Measurements from ENCODE around the gene RAB31. TPM values are rescaled to one million over a fixed set of nuclear protein-coding genes. Genes with fewer than 3 reads are reported as not detected.
A peak's percentile ranks its signal among the peaks of the same experiment; 100 is the strongest.
"Not testable (repeated sequence)": the region's sequence is repeated elsewhere in the genome, so short reads cannot be mapped to it uniquely, and the experiment has no call there.

RAB31 gene
- total RNA-seq, 1 experiment from 2014 or later = 48.0 TPM

GRCh38 chr18:9758624-9759075, 50.5 kb downstream of the RAB31 start:
- DNase-seq (ENCODE audit: low spot score) = no peak

GRCh38 chr18:9760641-9761040, 52.5 kb downstream of the RAB31 start:
- no peak for DNase-seq (ENCODE audit: low spot score)

- no peak for DNase-seq (ENCODE audit: low spot score)
Observed at GRCh38 chr18:9762526-9762925, 54.4 kb downstream of the RAB31 start.

GRCh38 chr18:9763157-9763556, 55.1 kb downstream of the RAB31 start:
- no peak for DNase-seq (ENCODE audit: low spot score)

- no peak for DNase-seq (ENCODE audit: low spot score)
Observed at GRCh38 chr18:9764011-9764481, 55.9 kb downstream of the RAB31 start.

- DNase-seq (ENCODE audit: low spot score) = no peak
Observed at GRCh38 chr18:9765501-9765900, 57.4 kb downstream of the RAB31 start.

GRCh38 chr18:9766076-9766481, 58.0 kb downstream of the RAB31 start:
- no peak for DNase-seq (ENCODE audit: low spot score)

- no peak for DNase-seq (ENCODE audit: low spot score)
Observed at GRCh38 chr18:9766740-9767139, 58.6 kb downstream of the RAB31 start.

- DNase-seq (ENCODE audit: low spot score) = not testable (repeated sequence)
Observed at GRCh38 chr18:9768071-9768691, 60.1 kb downstream of the RAB31 start.

GRCh38 chr18:9770111-9770510, 62.0 kb downstream of the RAB31 start:
- not testable (repeated sequence) for DNase-seq (ENCODE audit: low spot score)

- peak; percentile 39 for DNase-seq (ENCODE audit: low spot score)
Observed at GRCh38 chr18:9771261-9771976, 63.3 kb downstream of the RAB31 start.

- no peak for DNase-seq (ENCODE audit: low spot score)
Observed at GRCh38 chr18:9771977-9772660, 64.0 kb downstream of the RAB31 start.

GRCh38 chr18:9772847-9773677, 65.0 kb downstream of the RAB31 start:
- no peak for DNase-seq (ENCODE audit: low spot score)

GRCh38 chr18:9774150-9774549, 66.0 kb downstream of the RAB31 start:
- DNase-seq (ENCODE audit: low spot score) = no peak

GRCh38 chr18:9775178-9775577, 67.1 kb downstream of the RAB31 start:
- no peak for DNase-seq (ENCODE audit: low spot score)

- DNase-seq (ENCODE audit: low spot score) = peak; percentile 26
Observed at GRCh38 chr18:9779630-9780029, 71.5 kb downstream of the RAB31 start.

GRCh38 chr18:9782073-9782857, 74.2 kb downstream of the RAB31 start:
- peak; percentile 94 for DNase-seq (ENCODE audit: low spot score)

GRCh38 chr18:9786631-9787030, 78.5 kb downstream of the RAB31 start:
- DNase-seq (ENCODE audit: low spot score) = no peak

- no peak for DNase-seq (ENCODE audit: low spot score)
Observed at GRCh38 chr18:9787036-9787435, 78.9 kb downstream of the RAB31 start.

- DNase-seq (ENCODE audit: low spot score) = no peak
Observed at GRCh38 chr18:9787712-9788111, 79.6 kb downstream of the RAB31 start.

- no peak for DNase-seq (ENCODE audit: low spot score)
Observed at GRCh38 chr18:9788140-9788539, 80.0 kb downstream of the RAB31 start.

All from H4 (cell line).